H1 (cell line): ENCODE data around the gene ZNF487.

Experiments used
- CTCF ChIP-seq, 3 experiments: IDR thresholded peaks; 1 replicate in 2 of 3; 2 replicates in 1 of 3; pipeline versions ENCODE4 v1.5.1 to v1.6.1; 2011; ENCODE audit warnings: low read length in 3 of 3, mild to moderate bottlenecking in 3 of 3, inconsistent platforms in 2 of 3, low read depth in 1 of 3, moderate library complexity in 1 of 3; ENCODE audit not compliant: insufficient read depth in 1 of 3; ENCODE audit errors: control extremely low read depth in 1 of 3
- MAFK ChIP-seq: IDR thresholded peaks from 2 replicates; pipeline ENCODE4 v1.6.1; 2012; ENCODE audit warnings: low read depth, mild to moderate bottlenecking, improper control_type of control experiment, low read length
- RXRA ChIP-seq: IDR thresholded peaks from 2 replicates; pipeline ENCODE4 v1.6.1; 2011; ENCODE audit warnings: low read depth, mild to moderate bottlenecking, low read length, moderate library complexity; ENCODE audit not compliant: insufficient read depth

GRCh38 chr10:43407148-43407575 lies 29.7 kb upstream of the ZNF487 start:
- TF ChIP-seq MAFK: no peak
- TF ChIP-seq CTCF (IDR thresholded peaks at IDR 0.05; ENCODE audit: control extremely low read depth in 1 of 3, insufficient read depth in 1 of 3, low read depth in 1 of 3, low read length in 3 of 3): no peak
- TF ChIP-seq RXRA: no peak
